DMS 273 (cell line): ENCODE measurements around the gene NOC4L.

Experiments
- DNase-seq: peaks from one replicate; lab custom pipeline; 2025; ENCODE audit not compliant: unreplicated experiment; lab: John Stamatoyannopoulos, UW

The NOC4L gene

DNA sequence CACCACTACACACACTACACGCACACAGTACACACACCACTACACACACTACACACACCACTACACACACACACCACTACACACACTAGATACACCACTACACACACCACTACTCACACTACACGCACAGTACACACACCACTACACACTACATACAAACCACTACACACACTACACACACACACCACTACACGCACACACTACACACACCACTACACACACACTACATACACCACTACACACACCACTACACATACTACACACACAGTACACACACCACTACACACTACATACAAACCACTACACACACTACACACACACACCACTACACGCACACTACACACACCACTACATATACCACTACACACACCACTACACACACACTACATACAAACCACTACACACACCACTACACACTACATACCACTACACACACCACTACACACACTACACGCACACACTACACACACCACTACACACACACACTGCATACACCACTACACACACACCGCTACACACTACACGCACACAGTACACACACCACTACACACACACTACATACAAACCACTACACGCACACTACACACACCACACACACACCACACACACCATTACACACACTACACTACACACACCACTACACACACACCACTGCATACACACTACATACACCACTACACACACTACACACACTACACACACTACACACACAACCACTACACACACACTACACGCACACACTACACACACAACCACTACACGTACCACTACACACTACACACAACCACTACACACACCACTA lies 11.7 kb downstream of the NOC4L start:
- DNase-seq, result no peak

- DNase-seq, result no peak
Measured at GRCh38 chr12:132156573-132157325, 12.5 kb downstream of the NOC4L start.

DNA sequence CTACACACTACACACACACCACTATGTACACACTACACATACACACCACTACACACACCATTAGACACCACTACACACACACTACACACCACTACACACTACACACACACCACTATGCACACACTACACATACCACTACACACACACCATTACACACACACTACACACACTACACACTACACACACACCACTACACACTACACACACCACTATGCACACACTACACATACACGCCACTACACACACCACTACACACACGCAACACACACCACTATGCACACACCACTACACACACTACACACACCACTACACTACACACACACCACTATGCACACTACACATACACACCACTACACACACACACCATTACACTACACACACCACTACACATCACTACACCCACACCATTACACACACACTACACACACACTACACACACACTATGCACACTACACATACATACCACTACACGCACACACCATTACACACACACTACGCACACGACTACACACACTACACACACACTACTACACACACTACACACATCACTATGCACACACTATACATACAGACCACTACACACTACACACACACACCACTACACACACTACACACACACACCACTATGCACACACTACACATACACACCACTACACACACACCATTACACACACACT lies 13.6 kb downstream of the NOC4L start:
- DNase-seq, result no peak

DNA sequence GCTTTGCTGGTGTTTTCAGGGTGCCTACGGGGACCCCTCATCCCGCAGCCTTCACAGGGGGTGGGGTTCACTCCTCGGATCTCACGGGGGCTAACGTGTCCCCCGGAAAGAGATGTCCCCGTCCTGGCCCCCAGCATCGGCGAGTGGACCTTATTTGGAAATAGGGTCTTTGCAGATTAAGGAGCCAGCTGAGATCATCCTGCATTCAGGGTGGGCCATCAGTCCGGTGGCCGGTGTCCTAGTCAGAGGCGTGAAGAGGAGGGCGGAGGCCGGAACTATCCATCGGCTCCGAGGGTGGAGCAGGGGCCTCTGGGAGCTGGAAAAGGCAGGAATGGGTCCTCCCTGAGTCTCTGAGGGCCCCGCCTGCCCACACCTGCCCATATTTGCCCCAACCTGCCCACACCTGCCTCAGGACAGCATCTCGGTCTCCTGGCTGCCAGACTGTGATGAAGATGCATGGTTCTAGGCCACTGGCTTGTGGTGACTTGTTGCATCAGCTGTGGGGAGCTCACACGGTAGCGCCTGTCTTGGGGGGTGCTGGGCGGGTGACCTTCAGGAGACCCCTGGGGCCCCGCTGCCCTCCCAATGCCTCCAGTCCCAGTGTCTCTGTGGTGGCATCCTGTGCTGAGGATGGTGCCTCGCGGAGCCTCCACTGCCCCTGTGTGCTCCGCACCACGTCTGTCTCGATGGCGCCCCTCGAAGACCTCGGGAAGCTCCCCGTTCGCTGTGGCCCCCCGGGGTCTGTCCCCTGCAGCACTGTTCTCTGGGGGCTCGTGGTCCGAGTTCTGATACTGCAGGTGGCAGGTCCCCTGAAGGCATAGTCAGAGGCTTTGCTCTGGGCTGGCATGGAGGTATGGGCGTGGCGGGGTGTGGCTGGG lies 14.7 kb downstream of the NOC4L start:
- DNase-seq, result no peak

DNA sequence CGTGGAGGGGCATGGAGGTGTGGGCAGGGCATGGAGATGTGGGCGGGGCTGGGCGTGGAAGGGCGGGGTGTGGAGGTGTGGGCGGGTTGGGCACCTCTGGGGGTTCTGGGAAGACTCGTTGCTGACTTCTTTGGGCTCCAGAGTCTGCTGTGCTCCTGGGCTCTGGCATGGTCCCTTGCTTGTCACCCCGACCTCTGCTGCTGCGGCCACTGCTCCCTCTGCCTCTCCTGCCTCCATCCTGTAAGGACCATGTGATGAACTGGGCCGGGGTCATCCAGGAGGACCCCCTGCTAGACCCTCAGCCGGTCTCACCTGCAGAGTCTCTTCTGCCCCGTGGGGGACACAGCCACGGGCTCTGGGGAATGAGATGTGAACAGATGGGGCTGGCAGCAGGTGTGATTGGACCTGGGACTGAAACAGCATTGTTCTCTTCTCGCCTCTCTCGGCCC lies 15.3 kb downstream of the NOC4L start:
- no peak for DNase-seq

DNA sequence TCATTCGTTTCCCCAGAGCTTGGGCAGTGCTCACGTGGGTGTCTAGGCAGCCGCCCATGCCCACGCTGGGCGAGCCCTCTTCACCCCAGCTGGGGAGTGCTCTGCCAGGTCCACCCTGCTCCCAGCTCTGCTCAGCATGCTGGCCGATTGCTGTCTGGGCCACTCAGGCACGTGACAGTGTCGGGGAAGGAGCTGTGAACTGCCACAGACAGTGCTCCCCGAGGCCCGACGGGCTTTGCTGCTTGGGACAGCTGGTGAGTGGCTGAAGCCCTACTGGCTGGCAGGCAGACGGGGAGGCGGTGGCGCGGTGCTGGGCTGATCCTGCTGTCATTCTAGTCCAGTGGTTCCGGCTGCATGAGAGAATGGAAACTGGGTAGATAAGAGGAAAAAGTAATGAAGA lies 15.8 kb downstream of the NOC4L start:
- peak; percentile 30 for DNase-seq

DNA sequence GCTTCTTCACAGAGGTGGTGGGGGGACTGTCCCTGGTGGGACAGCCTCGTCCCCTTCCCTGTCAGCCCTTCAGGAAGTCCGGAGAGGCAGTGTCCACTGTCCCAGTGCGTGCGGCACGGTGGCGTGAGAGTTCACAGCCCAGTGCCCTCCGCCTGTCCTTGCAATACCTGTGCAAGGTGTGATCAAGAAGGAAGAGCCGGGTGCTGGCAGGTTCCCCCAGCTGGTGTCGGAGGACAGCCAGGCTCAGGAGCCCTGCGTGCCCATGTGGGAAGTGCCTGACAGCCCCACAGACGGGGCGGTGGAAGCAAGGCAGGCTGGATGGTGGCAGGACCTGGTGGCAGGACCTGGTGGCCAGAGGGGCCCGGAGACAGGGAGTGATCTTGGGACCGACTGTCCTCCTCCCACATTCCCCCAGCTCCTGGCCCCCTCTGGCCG lies 16.4 kb downstream of the NOC4L start:
- DNase-seq, result no peak

GRCh38 chr12:132161036-132161781 lies 17.0 kb downstream of the NOC4L start:
- DNase-seq, result no peak

GRCh38 chr12:132161796-132162507 lies 17.7 kb downstream of the NOC4L start:
- DNase-seq, result no peak

DNA sequence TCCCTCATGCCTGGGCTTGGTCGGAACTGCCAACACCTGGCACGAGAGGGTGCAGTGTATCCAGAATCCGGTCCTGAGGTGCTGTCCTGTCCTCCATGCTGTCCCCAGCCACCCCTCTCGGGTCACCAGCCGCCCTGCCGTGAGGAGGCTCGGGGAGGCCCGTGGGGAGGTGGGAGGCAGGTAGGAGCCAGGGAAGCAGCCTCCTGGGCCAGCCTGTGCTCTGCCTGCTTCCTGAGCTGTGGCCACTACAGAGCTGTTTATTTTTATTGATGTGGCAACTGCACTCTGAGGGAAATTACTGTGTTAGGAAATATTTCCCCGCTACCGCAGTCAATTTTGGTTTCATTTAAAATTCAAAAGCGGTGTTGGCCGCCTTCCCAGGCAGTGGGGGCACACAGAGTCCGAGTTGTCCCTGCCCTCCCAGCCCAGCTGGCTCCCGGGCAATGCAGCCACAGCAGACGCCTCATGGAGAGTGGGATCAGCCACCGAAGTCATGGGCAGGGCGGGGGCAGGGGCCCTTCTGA lies 18.3 kb downstream of the NOC4L start:
- DNase-seq, result peak; percentile 39

GRCh38 chr12:132163041-132163910 lies 19.0 kb downstream of the NOC4L start:
- no peak for DNase-seq

GRCh38 chr12:132163911-132164288 lies 19.6 kb downstream of the NOC4L start:
- DNase-seq, result peak; percentile 38

- no peak for DNase-seq
Measured at GRCh38 chr12:132164426-132164825, 20.2 kb downstream of the NOC4L start.

- peak; percentile 15 for DNase-seq
Measured at GRCh38 chr12:132165584-132165983, 21.3 kb downstream of the NOC4L start.

DNA sequence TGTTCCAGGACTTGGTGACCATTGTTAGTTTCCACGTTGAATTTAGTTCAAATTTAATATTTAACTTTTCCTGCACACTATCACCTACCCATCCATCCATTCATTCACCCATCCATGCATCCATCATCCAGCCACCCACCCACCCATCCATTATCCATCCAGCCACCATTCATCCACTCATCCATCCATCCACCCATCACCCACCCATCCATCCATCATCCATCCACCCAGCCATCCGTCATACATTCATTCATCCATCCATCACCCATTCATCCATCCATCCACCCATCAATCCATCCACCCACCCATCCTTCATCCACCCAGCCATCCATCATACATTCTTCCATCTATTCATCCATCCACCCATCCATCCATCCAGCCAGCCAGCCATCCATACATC lies 21.8 kb downstream of the NOC4L start:
- no peak for DNase-seq

GRCh38 chr12:132166801-132167591 lies 22.7 kb downstream of the NOC4L start:
- DNase-seq, result no peak

- no peak for DNase-seq
Measured at GRCh38 chr12:132167611-132168310, 23.5 kb downstream of the NOC4L start.
